HCT116 (cell line): Measurements from ENCODE around the gene SLK. TPM values are rescaled to one million over a fixed set of nuclear protein-coding genes. Genes with fewer than 3 reads are reported as not detected.

Experiments used
- ATAC-seq: fragments of 200-7000 bp; cut with Tn5 transposase; 2 replicates; pipeline ENCODE4 v1.9.1; 2020; ENCODE audit warnings: mild to moderate bottlenecking, moderate library complexity
- BruUV-seq: library from RNA; stranded (reverse); fragments of 400-500 nt; replicated peaks from 2 replicates; lab custom pipeline; 2021; lab: Mats Ljungman, UMichigan
- CTCF ChIA-PET: fragments of 300-600 bp; sonication (Branson Sonifier 250); formaldehyde crosslinking; loops from one replicate; lab custom pipeline; 2021; ENCODE audit warnings: antibody characterized with exemption; lab: Charles Lee
- POLR2A ChIA-PET: fragments of 300-600, 350-600 bp; sonication (Branson Sonifier 250); formaldehyde crosslinking; loops from one replicate; lab custom pipeline; 2021; ENCODE audit warnings: antibody characterized with exemption; lab: Charles Lee
- RAD21 ChIA-PET, 2 experiments: fragments of 300-600 bp; sonication (Branson Sonifier 250); formaldehyde crosslinking; loops; one replicate each; lab custom pipeline; 2023; ENCODE audit warnings: low total read pairs in 2 of 2; ENCODE audit not compliant: uncharacterized antibody in 2 of 2, unreplicated experiment in 2 of 2, low non-redundant PET in 1 of 2; lab: Charles Lee
- DNase-seq: peaks from one replicate; pipeline ENCODE4 v3.0.0-alpha.2; 2010; ENCODE audit warnings: low read depth, low spot score
- H2AFZ ChIP-seq: fragments of 200-600 bp; shearing (Covaris generic), sonication (generic); 2 replicates; pipeline ENCODE4 v1.6.1; 2017; ENCODE audit warnings: low read depth, mixed run types, mixed read lengths, antibody characterized with exemption, low read length; ENCODE audit not compliant: poor library complexity, severe bottlenecking
- H3K27ac ChIP-seq: 2 replicates; pipeline ENCODE4 v1.5.1; 2012; ENCODE audit warnings: low read depth, low read length
- H3K27me3 ChIP-seq: fragments of 200-600 bp; sonication (generic); 2 replicates; pipeline ENCODE4 v1.6.1; 2016; ENCODE audit warnings: mixed run types, low read length, mixed read lengths; ENCODE audit not compliant: insufficient read depth
- H3K36me3 ChIP-seq, 2 experiments: fragments of 200-500 bp in 1 of 2; fragments of 200-600 bp in 1 of 2; sonication (Bioruptor generic) in 1 of 2; sonication (generic) in 1 of 2; 2 replicates each; pipeline versions ENCODE4 v1.5.1 to v1.6.1; 2014 to 2016; ENCODE audit warnings: low read length in 2 of 2, inconsistent platforms in 1 of 2, mixed read lengths in 1 of 2, mixed run types in 1 of 2; ENCODE audit not compliant: insufficient read depth in 2 of 2, control insufficient read depth in 1 of 2
- H3K4me1 ChIP-seq, 2 experiments: fragments of 200-600 bp in 1 of 2; sonication (generic) in 1 of 2; 2 replicates each; pipeline versions ENCODE4 v1.5.1 to v1.6.1; 2012 to 2017; ENCODE audit warnings: low read length in 2 of 2, inconsistent platforms in 1 of 2, mild to moderate bottlenecking in 1 of 2, mixed read lengths in 1 of 2, mixed run types in 1 of 2, moderate library complexity in 1 of 2; ENCODE audit not compliant: insufficient read depth in 2 of 2, control insufficient read depth in 1 of 2
- H3K4me2 ChIP-seq: fragments of 200-600 bp; sonication (generic); 2 replicates; pipeline ENCODE4 v1.6.1; 2017; ENCODE audit warnings: mixed run types, low read length, mixed read lengths
- H3K4me3 ChIP-seq, 2 experiments: fragments of 200-600 bp in 1 of 2; sonication (generic) in 1 of 2; replicated peaks in 1 of 2; 2 replicates each; pipeline ENCODE4 v1.5.1; 2011 to 2016; ENCODE audit warnings: low read length in 2 of 2, control low read depth in 1 of 2, low read depth in 1 of 2, mild to moderate bottlenecking in 1 of 2, mixed read lengths in 1 of 2, mixed run types in 1 of 2
- H3K79me2 ChIP-seq: fragments of 200-600 bp; sonication (generic); 2 replicates; pipeline ENCODE4 v1.6.1; 2017; ENCODE audit warnings: mild to moderate bottlenecking, mixed run types, low read length, moderate library complexity, mixed read lengths; ENCODE audit not compliant: insufficient read depth
- H3K9ac ChIP-seq: fragments of 200-600 bp; sonication (generic); 2 replicates; pipeline ENCODE4 v1.6.1; 2016; ENCODE audit warnings: low read length, mixed read lengths
- H3K9me2 ChIP-seq: fragments of 200-600 bp; sonication (generic), shearing (Covaris generic); 2 replicates; pipeline ENCODE4 v1.6.1; 2017; ENCODE audit warnings: mixed run types, mild to moderate bottlenecking, moderate library complexity; ENCODE audit not compliant: insufficient read depth
- H3K9me3 ChIP-seq, 2 experiments: fragments of 200-500 bp in 1 of 2; fragments of 200-600 bp in 1 of 2; sonication (Bioruptor generic) in 1 of 2; sonication (generic) in 1 of 2; 2 replicates each; pipeline ENCODE4 v1.6.1; 2014 to 2017; ENCODE audit warnings: low read length in 2 of 2, mixed read lengths in 2 of 2, inconsistent platforms in 1 of 2, low read depth in 1 of 2, mild to moderate bottlenecking in 1 of 2, mixed run types in 1 of 2, moderate library complexity in 1 of 2; ENCODE audit not compliant: control insufficient read depth in 1 of 2, insufficient read depth in 1 of 2
- H4K20me1 ChIP-seq: fragments of 200-600 bp; sonication (generic), shearing (Covaris generic); 2 replicates; pipeline ENCODE4 v1.6.1; 2017; ENCODE audit warnings: mixed run types, mild to moderate bottlenecking, moderate library complexity; ENCODE audit not compliant: insufficient read depth
- ATF3 ChIP-seq: IDR thresholded peaks from 2 replicates; pipeline ENCODE4 v1.6.1; 2012
- EZH2 ChIP-seq: fragments of 200-600 bp; sonication (generic); IDR thresholded peaks from 2 replicates; pipeline ENCODE4 v1.6.1; 2017; ENCODE audit warnings: antibody characterized with exemption, mixed run types
- MAX ChIP-seq: IDR thresholded peaks from 2 replicates; pipeline ENCODE4 v1.6.1; 2012
- REST ChIP-seq: IDR thresholded peaks from 2 replicates; pipeline ENCODE4 v1.6.1; 2012; ENCODE audit warnings: low read depth
- SP1 ChIP-seq: IDR thresholded peaks from 2 replicates; pipeline ENCODE4 v1.6.1; 2012; ENCODE audit warnings: low read depth
- SRF ChIP-seq: IDR thresholded peaks from 2 replicates; pipeline ENCODE4 v1.6.1; 2012; ENCODE audit warnings: low read depth
- TCF7L2 ChIP-seq: IDR thresholded peaks from 2 replicates; pipeline ENCODE4 v1.7.0; 2011; ENCODE audit warnings: borderline replicate concordance, inconsistent platforms; ENCODE audit not compliant: insufficient read depth, insufficient read length; ENCODE audit errors: extremely low read depth
- ZBTB33 ChIP-seq: IDR thresholded peaks from 2 replicates; pipeline ENCODE4 v1.6.1; 2011; ENCODE audit warnings: mild to moderate bottlenecking, low read length, moderate library complexity; ENCODE audit not compliant: insufficient replicate concordance; ENCODE audit errors: extremely low read depth
- intact Hi-C: fragments of 100-400 bp; cut with micrococcal nuclease; formaldehyde crosslinking; loops from 2 replicates; pipeline ENCODE4 v1.10.0; 2022
- total RNA-seq: library from RNA; stranded (reverse); gene quantifications from one replicate; pipeline ENCODE4 v1.2.1, GENCODE V29; 2021; ENCODE audit not compliant: unreplicated experiment

SLK gene
- total RNA-seq, 1 experiment from 2014 or later, result 44.2 TPM

GRCh38 chr10:103942866-103943265, 24.1 kb upstream of the SLK start:
- no TSS peak for BruUV-seq
- Histone ChIP-seq H3K9me2 (0 out of 2 replicates have a peak, but pooled peaks cover 2% of the 10 kb centered on the region), H3K4me3 (no peak overlapping the region), H3K27ac (no peak overlapping the region), H2AFZ (peak overlapping the region; percentile 37), H3K9me3 (no peaks in the 10 kb centered on the region), H3K4me1 (no peaks in the 10 kb centered on the region), H3K27me3 (no peaks in the 10 kb centered on the region), H4K20me1 (no peaks in the 10 kb centered on the region), H3K9ac (no peak overlapping the region), H3K4me2 (no peak overlapping the region), H3K79me2 (no peaks in the 10 kb centered on the region), H3K36me3 (no peaks in the 10 kb centered on the region)
- ATAC-seq, result no peak
- no peak for DNase-seq
- RAD21 ChIA-PET, result no interaction called here
- TF ChIP-seq REST (no peak), ATF3 (no peak), SP1 (no peak), TCF7L2 (no peak)
- POLR2A ChIA-PET, result no interaction called here
- intact Hi-C loops, result no loop called here
- CTCF ChIA-PET, result no interaction called here

GRCh38 chr10:103947799-103948516, 19.0 kb upstream of the SLK start:
- Histone ChIP-seq H3K9me3 (no peaks in the 10 kb centered on the region), H3K4me2 (no peak overlapping the region), H3K79me2 (no peaks in the 10 kb centered on the region), H3K4me1 (no peaks in the 10 kb centered on the region), H3K27me3 (no peaks in the 10 kb centered on the region), H4K20me1 (no peaks in the 10 kb centered on the region), H3K9ac (no peak overlapping the region), H3K9me2 (0 out of 2 replicates have a peak, but pooled peaks cover 2% of the 10 kb centered on the region), H2AFZ (no peak overlapping the region), H3K4me3 (no peak overlapping the region), H3K36me3 (no peaks in the 10 kb centered on the region), H3K27ac (no peak overlapping the region)
- RAD21 ChIA-PET, result no interaction called here
- DNase-seq (no peak), ATAC-seq (no peak)
- BruUV-seq, result no TSS peak
- intact Hi-C loops, result no loop called here
- POLR2A ChIA-PET, result no interaction called here
- CTCF ChIA-PET, result no interaction called here
- TF ChIP-seq REST (no peak), MAX (no peak), ZBTB33 (no peak), EZH2 (no peak), SRF (no peak)
